HepG2 (cell line): ENCODE data around the gene CD300LB. TPM values are rescaled to one million over a fixed set of nuclear protein-coding genes. Genes with fewer than 3 reads are reported as not detected.

Experiments used
- ATAC-seq: fragments of 200-7000 bp; cut with Tn5 transposase; 3 replicates; pipeline ENCODE4 v1.9.1; 2020; ENCODE audit warnings: mild to moderate bottlenecking, moderate library complexity
- BruUV-seq: library from RNA; stranded (reverse); fragments of 400-500 nt; replicated peaks from 2 replicates; lab custom pipeline; 2021; lab: Mats Ljungman, UMichigan
- CTCF ChIA-PET: fragments of 300-600 bp; formaldehyde crosslinking; extraction: SDS; loops from one replicate; lab custom pipeline; 2021; ENCODE audit warnings: low total read pairs, inconsistent platforms, low intra/inter-chr PET ratio; lab: Yijun Ruan, JAX
- POLR2A ChIA-PET: fragments of 350-600 bp; sonication (Branson Sonifier 250); formaldehyde crosslinking; loops from one replicate; lab custom pipeline; 2020; ENCODE audit warnings: antibody characterized with exemption, inconsistent platforms; lab: Yijun Ruan, JAX
- DNase-seq: peaks from one replicate; pipeline ENCODE4 v3.0.0-alpha.2; 2015; ENCODE audit warnings: low spot score
- FAIRE-seq: peaks from 3 replicates; lab custom pipeline; 2011; peaks lifted over from hg19 to GRCh38; lab: Jason Lieb, UNC
- H2AFZ ChIP-seq: one replicate; pipeline ENCODE4 v1.6.1; 2011; ENCODE audit warnings: low read length, inconsistent platforms
- H3K27ac ChIP-seq: fragments of 300-600 bp; 3 replicates; pipeline ENCODE4 v1.8.0; 2011; ENCODE audit warnings: mixed run types, mild to moderate bottlenecking, mixed read lengths, low read length, inconsistent platforms; ENCODE audit not compliant: insufficient read depth; ENCODE audit errors: extremely low read length
- H3K27me3 ChIP-seq, 2 experiments: fragments of 200-600 bp in 1 of 2; 2 replicates in 1 of 2; 3 replicates in 1 of 2; pipeline versions ENCODE4 v1.6.0 to v1.8.0; 2011; ENCODE audit warnings: low read length in 2 of 2, mild to moderate bottlenecking in 2 of 2, moderate library complexity in 2 of 2, inconsistent platforms in 1 of 2; ENCODE audit not compliant: insufficient read depth in 2 of 2, control insufficient read depth in 1 of 2
- H3K36me3 ChIP-seq, 2 experiments: fragments of 200-600 bp in 1 of 2; replicated peaks in 1 of 2; 2 replicates in 1 of 2; 3 replicates in 1 of 2; pipeline versions ENCODE4 v1.5.1 to v1.8.0; 2011; ENCODE audit warnings: low read length in 2 of 2, inconsistent platforms in 1 of 2; ENCODE audit not compliant: insufficient read depth in 2 of 2, control insufficient read depth in 1 of 2
- H3K4me1 ChIP-seq: 2 replicates; pipeline ENCODE4 v1.5.1; 2012; ENCODE audit warnings: low read length, inconsistent platforms; ENCODE audit not compliant: insufficient read depth
- H3K4me2 ChIP-seq: 2 replicates; pipeline ENCODE4 v1.6.0; 2011; ENCODE audit warnings: low read depth, low read length, inconsistent platforms
- H3K4me3 ChIP-seq, 3 experiments: fragments of 200-600 bp in 1 of 3; sonication (generic), shearing (Covaris generic) in 1 of 3; replicated peaks in 1 of 3; 2 replicates each; pipeline ENCODE4 v1.5.1; 2011 to 2016; ENCODE audit warnings: low read length in 3 of 3, inconsistent platforms in 2 of 3, low read depth in 2 of 3, mild to moderate bottlenecking in 2 of 3, control low read depth in 1 of 3, mixed read lengths in 1 of 3; ENCODE audit not compliant: insufficient read depth in 1 of 3
- H3K79me2 ChIP-seq: one replicate; pipeline ENCODE4 v1.6.1; 2011; ENCODE audit warnings: low read length, inconsistent platforms; ENCODE audit not compliant: insufficient read depth
- H3K9ac ChIP-seq: 2 replicates; pipeline ENCODE4 v1.6.0; 2011; ENCODE audit warnings: mild to moderate bottlenecking, low read depth, low read length, inconsistent platforms; ENCODE audit not compliant: insufficient read depth
- H3K9me3 ChIP-seq: 2 replicates; pipeline ENCODE4 v1.5.1; 2012; ENCODE audit warnings: mild to moderate bottlenecking, low read length
- H4K20me1 ChIP-seq: 2 replicates; pipeline ENCODE4 v1.6.0; 2011; ENCODE audit warnings: inconsistent platforms, mild to moderate bottlenecking, low read length, moderate library complexity; ENCODE audit not compliant: insufficient read depth
- EEA1 ChIP-seq: sonication (generic); formaldehyde crosslinking; IDR thresholded peaks from 2 replicates; pipeline ENCODE4 v1.5.1; 2020; ENCODE audit warnings: mild to moderate bottlenecking, missing genetic modification reagents, borderline replicate concordance
- HINFP ChIP-seq: sonication (generic); formaldehyde crosslinking; IDR thresholded peaks from 2 replicates; pipeline ENCODE4 v1.4.0; 2020; ENCODE audit warnings: low read depth, mild to moderate bottlenecking, missing genetic modification reagents
- HNF1B ChIP-seq: sonication (generic); formaldehyde crosslinking; IDR thresholded peaks from 2 replicates; pipeline ENCODE4 v1.5.1; 2020; ENCODE audit warnings: mild to moderate bottlenecking, moderate library complexity, missing genetic modification reagents
- IRF9 ChIP-seq: sonication (generic); formaldehyde crosslinking; IDR thresholded peaks from 2 replicates; pipeline ENCODE4 v1.8.0; 2022; ENCODE audit warnings: missing genetic modification reagents, mild to moderate bottlenecking, borderline replicate concordance
- MXI1 ChIP-seq: IDR thresholded peaks from 3 replicates; pipeline ENCODE4 v1.6.1; 2012; ENCODE audit warnings: low read depth, low read length, inconsistent platforms, borderline replicate concordance
- PATZ1 ChIP-seq: sonication (generic); formaldehyde crosslinking; IDR thresholded peaks from 2 replicates; pipeline ENCODE4 v1.4.0; 2020; ENCODE audit warnings: missing genetic modification reagents
- PRMT3 ChIP-seq: sonication (generic); formaldehyde crosslinking; IDR thresholded peaks from 2 replicates; pipeline ENCODE4 v1.8.1; 2022; ENCODE audit warnings: low read depth, mild to moderate bottlenecking, moderate library complexity, missing genetic modification reagents, borderline replicate concordance
- PTBP1 ChIP-seq: fragments of 200-400 bp; formaldehyde crosslinking; IDR thresholded peaks from 2 replicates; pipeline ENCODE4 v1.6.1; 2018; ENCODE audit warnings: low read length, low read depth; ENCODE audit not compliant: poor library complexity, severe bottlenecking
- SMC3 ChIP-seq: IDR thresholded peaks from 2 replicates; pipeline ENCODE4 v1.6.1; 2011; ENCODE audit warnings: low read length, improper control_type of control experiment
- TEAD3 ChIP-seq: optimal IDR thresholded peaks from 2 replicates; pipeline ENCODE3; 2016; ENCODE audit warnings: borderline replicate concordance
- THAP8 ChIP-seq: sonication (generic); formaldehyde crosslinking; IDR thresholded peaks from 2 replicates; pipeline ENCODE4 v1.5.1; 2020; ENCODE audit warnings: missing genetic modification reagents, mild to moderate bottlenecking, borderline replicate concordance
- XRCC5 ChIP-seq: fragments of 200-400 bp; formaldehyde crosslinking; optimal IDR thresholded peaks from 2 replicates; pipeline ENCODE3; 2017; ENCODE audit warnings: mild to moderate bottlenecking, low read length
- ZNF335 ChIP-seq: sonication (generic); formaldehyde crosslinking; IDR thresholded peaks from 2 replicates; pipeline ENCODE4 v1.4.0; 2020; ENCODE audit warnings: missing genetic modification reagents
- ZNF501 ChIP-seq: sonication (generic); formaldehyde crosslinking; IDR thresholded peaks from 2 replicates; pipeline ENCODE4 v1.5.1; 2020; ENCODE audit warnings: mild to moderate bottlenecking, moderate library complexity, missing genetic modification reagents
- ZNF607 ChIP-seq: sonication (generic); formaldehyde crosslinking; IDR thresholded peaks from 2 replicates; pipeline ENCODE4 v1.5.1; 2020; ENCODE audit warnings: missing genetic modification reagents, mild to moderate bottlenecking, borderline replicate concordance
- ZNF891 ChIP-seq: sonication (generic); formaldehyde crosslinking; IDR thresholded peaks from 2 replicates; pipeline ENCODE4 v1.5.0; 2020; ENCODE audit warnings: mild to moderate bottlenecking, missing genetic modification reagents
- WGBS: methylation state at CpG from one replicate; pipeline ENCODE4 v1.1.6; 2017; ENCODE audit warnings: low lambda C conversion rate; 5-methylcytosine and 5-hydroxymethylcytosine counted together
- in situ Hi-C: cut with HindIII; loops from 2 replicates; pipeline ENCODE4 v1.10.0; 2017; ENCODE audit warnings: low pct_unique_long_range_greater_than_20kb; ENCODE audit not compliant: extremely low pct_ligation_motif_present
- intact Hi-C: fragments of 100-400 bp; cut with micrococcal nuclease; formaldehyde crosslinking; loops from one replicate; pipeline ENCODE4 v1.10.0; 2022; ENCODE audit not compliant: unreplicated experiment
- polyA plus RNA-seq, 8 experiments: library from polyadenylated mRNA; depleted of rRNA in 3 of 8; stranded (reverse) in 7 of 8; unstranded in 1 of 8; fragments of >200 nt; fragmentation: Illumina TruSeq in 4 of 8; extraction: Trizol in 4 of 8; gene quantifications; 2 replicates each; pipeline versions ENCODE4 v1.2.1 to v1.2.3, GENCODE V29; 2011 to 2016; ENCODE audit warnings: low read depth in 4 of 8, missing spikeins in 1 of 8, mixed read lengths in 1 of 8; ENCODE audit not compliant: insufficient read depth in 1 of 8
- total RNA-seq, 5 experiments: library from RNA; depleted of rRNA; stranded (reverse); fragments of >200 nt; fragmentation: Illumina TruSeq; extraction: Trizol; gene quantifications; 2 replicates each; pipeline ENCODE4 v1.2.3, GENCODE V29; 2016; ENCODE audit warnings: low read depth in 1 of 5

The CD300LB gene
- total and polyA plus RNA-seq, 2 of the 13 experiments (the other 11 are each of a cell fraction or from before 2014, with no cell fraction given), result not detected

GRCh38 chr17:74493331-74493833 is 37.9 kb downstream of the CD300LB start:
- H3K36me3 ChIP-seq, result no peaks in the 10 kb centered on the region
- no peak overlapping the region for H3K4me3 ChIP-seq
- FAIRE-seq, result peak; percentile 99
- H3K9me3 ChIP-seq, result no peaks in the 10 kb centered on the region
- no peaks in the 10 kb centered on the region for H3K79me2 ChIP-seq
- no peak overlapping the region for H3K4me2 ChIP-seq
- in situ Hi-C loops (no loop called here), intact Hi-C loops (loop anchor here (1.0 to 10.0 kb wide), 4 partner anchors 36 to 189 kb away; no protein-coding TSS in a partner anchor)
- no peaks in the 10 kb centered on the region for H3K4me1 ChIP-seq
- 24% methylated on average over 11 of the region's 11 CpGs for WGBS
- peak; percentile 71 for DNase-seq
- H3K27ac ChIP-seq, result no peak overlapping the region
- H2AFZ ChIP-seq, result no peak overlapping the region
- BruUV-seq, result no TSS peak
- ChIA-PET POLR2A (no interaction called here), CTCF (interaction anchor here (1.3 to 2.1 kb wide), 7 partner anchors 36 to 192 kb away, joined by 4 to 30 read pairs (median 10); partner anchors contain the start of gene GPR142)
- H3K9ac ChIP-seq, result no peak overlapping the region
- H3K27me3 ChIP-seq, result peaks cover 0 to 5% of the 10 kb centered on the region in 2 experiments; a peak in 2 of 5 replicates
- ATAC-seq, result peak; percentile 97
- H4K20me1 ChIP-seq, result no peaks in the 10 kb centered on the region
- TF ChIP-seq XRCC5, result peak; percentile 65
- TF ChIP-seq SMC3, result peak; percentile 97
- 0 out of 2 replicates have a peak, but pooled peaks have one; percentile 21 for TF ChIP-seq ZNF607 (CRISPR knock-in tag)
- TF ChIP-seq ZNF335 (CRISPR knock-in tag), result no peak
- TF ChIP-seq MXI1, result 0 out of 3 replicates have a peak, but pooled peaks have one; percentile 17
- 0 out of 2 replicates have a peak, but pooled peaks have one; percentile 54 for TF ChIP-seq THAP8 (CRISPR knock-in tag)
- no peak for TF ChIP-seq EEA1
- no peak for TF ChIP-seq PTBP1
- TF ChIP-seq HINFP (CRISPR knock-in tag), result 0 out of 2 replicates have a peak, but pooled peaks have one; percentile 31
- peak; percentile 36 for TF ChIP-seq TEAD3 (CRISPR knock-in tag)
- peak; percentile 58; the same call in 1 of the 2 replicates for TF ChIP-seq ZNF501 (CRISPR knock-in tag)
- TF ChIP-seq HNF1B (CRISPR knock-in tag), result peak; percentile 65; the same call in 1 of the 2 replicates
- no peak for TF ChIP-seq IRF9 (CRISPR knock-in tag)
- no peak; the same call in 1 of the 2 replicates for TF ChIP-seq PRMT3 (CRISPR knock-in tag)
- TF ChIP-seq ZNF891 (CRISPR knock-in tag), result 0 out of 2 replicates have a peak, but pooled peaks have one; percentile 43
- TF ChIP-seq PATZ1 (CRISPR knock-in tag), result 0 out of 2 replicates have a peak, but pooled peaks have one; percentile 48
